ENCODE data around the gene PIM1.
A peak's percentile ranks its signal among the peaks of the same experiment; 100 is the strongest.
"Not testable (repeated sequence)": the region's sequence is repeated elsewhere in the genome, so short reads cannot be mapped to it uniquely, and the experiment has no call there.

The PIM1 gene

DNA sequence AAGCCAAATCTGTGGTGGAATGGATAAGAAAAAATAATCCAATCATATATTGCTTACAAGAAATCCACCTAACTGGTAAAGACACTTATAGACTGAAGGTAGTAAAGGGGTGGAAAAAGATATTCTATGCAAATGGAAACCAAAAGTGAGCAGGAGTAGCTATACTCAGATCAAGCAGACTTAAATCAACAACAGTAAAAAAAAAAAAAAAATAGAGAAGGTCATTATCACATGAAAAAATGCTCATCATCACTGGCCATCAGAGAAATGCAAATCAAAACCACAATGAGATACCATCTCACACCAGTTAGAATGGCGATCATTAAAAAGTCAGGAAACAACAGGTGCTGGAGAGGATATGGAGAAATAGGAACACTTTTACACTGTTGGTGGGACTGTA, 24.9 kb downstream of the PIM1 start:
- not testable (repeated sequence) for DNase-seq

DNA sequence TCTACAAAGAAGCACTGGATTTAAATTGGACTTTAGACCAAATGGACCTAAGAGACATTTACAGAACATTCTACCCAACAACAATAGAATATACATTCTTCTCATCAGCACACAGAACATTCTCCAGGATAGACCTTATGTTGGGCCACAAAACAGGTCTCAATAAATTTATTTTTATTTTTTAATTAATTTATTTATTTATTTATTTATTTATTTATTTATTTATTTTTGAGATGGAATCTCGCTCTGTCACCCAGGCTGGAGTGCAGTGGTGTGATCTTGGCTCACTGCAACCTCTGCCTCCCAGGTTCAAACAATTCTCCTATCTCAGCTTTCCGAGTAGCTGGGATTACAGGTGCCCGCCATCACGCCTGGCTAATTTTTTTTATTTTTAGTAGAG, 26.5 kb downstream of the PIM1 start:
- not testable (repeated sequence) for DNase-seq

DNA sequence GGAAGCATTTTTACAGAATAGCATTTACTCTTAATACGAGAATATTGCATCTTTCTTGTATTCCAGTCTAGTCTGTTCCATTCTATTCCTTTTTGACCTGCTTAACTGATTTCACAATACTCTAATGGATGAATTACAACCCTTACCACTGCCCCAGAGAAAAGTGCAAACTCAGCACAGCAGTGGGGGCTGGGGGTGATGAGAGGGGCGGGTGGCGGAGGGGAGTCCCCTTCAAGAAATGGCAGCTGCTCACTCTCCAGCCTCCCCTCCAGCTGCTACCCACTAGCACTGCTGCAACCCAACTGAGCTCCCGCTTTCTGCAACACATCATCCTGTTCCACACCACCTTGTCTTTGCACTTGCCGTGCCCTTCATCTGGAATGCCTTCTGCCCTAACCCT, 30.1 kb downstream of the PIM1 start:
- no peak for DNase-seq

DNA sequence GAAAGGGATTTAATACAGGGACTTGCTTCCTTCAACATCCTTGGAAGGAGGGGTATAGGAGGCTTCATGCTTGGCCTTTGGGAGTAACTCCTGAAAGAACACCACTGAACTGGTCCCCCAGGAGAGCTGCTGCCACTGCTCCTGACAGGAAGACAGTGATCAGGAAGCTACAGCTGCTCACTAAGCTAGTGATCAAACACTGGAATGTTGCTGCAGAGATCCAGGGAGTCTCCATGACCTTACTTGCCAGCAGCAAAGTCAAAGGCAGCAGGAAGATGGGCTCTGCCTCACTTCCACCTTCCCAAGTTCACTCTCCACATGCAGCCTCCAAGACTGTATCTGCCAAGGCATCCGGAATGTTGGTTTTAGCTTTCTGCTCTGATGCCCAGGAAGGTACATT, 31.8 kb downstream of the PIM1 start:
- DNase-seq: no peak

DNA sequence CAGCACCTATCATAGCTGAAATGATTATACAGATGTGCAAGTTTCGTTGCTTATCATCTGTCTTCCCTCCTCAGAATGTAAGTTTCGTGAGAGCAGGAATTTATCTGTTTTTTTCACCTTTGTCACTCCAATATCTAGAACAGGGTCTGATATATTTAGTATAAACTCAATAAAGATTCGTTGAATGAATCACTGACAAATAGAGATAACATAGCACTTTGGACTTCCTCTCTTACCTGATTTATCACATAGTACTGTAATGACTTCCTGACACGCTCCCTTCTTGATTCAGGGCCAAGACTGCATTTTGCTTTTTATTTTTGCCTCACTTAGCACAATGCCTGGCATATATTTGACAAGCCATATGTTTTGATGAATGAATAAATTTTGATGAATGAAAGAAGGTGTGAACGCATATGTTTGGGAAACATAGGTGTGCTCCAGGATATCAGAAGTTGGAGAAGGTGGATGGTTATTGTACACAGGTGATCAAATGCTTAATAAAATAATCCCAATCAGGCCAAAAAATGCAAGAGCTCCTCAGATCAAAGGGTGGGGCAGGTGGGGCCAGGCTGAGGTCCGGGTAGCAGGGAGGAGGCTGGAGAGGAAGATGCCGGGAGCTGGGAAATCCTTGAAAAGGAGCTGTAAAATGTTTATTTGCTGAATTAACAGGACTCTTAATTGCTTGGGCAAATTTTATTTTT, 33.0 kb downstream of the PIM1 start:
- no peak for DNase-seq

DNA sequence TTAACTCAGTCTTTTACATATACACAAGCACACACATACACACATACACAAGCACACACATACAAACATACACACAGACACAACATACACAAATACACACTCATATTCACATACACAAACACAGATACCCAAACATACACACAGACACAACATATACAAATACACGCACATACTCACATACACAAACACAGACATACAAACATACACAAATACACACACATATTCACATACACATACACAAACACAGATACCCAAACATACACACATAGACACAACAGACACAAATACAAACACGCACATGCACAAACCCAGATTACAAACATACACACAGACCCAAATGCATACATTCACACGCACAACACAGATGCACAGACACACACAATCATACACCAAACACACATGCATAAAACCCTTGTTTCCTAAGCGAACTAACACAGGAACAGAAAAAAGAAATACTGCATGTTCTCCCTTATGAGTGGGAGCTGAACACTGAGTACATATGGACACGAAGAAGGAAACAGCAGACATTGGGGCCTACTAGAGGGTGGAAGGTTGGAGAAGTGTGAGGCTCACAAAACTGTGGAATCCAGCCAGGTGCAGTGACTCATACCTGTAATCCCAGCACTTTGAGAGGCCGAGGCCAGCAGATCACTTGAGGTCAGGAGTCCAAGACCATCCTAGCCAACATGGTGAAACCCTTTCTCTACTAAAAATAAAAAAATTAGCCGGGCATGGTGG, 34.2 kb downstream of the PIM1 start:
- DNase-seq: no peak

DNA sequence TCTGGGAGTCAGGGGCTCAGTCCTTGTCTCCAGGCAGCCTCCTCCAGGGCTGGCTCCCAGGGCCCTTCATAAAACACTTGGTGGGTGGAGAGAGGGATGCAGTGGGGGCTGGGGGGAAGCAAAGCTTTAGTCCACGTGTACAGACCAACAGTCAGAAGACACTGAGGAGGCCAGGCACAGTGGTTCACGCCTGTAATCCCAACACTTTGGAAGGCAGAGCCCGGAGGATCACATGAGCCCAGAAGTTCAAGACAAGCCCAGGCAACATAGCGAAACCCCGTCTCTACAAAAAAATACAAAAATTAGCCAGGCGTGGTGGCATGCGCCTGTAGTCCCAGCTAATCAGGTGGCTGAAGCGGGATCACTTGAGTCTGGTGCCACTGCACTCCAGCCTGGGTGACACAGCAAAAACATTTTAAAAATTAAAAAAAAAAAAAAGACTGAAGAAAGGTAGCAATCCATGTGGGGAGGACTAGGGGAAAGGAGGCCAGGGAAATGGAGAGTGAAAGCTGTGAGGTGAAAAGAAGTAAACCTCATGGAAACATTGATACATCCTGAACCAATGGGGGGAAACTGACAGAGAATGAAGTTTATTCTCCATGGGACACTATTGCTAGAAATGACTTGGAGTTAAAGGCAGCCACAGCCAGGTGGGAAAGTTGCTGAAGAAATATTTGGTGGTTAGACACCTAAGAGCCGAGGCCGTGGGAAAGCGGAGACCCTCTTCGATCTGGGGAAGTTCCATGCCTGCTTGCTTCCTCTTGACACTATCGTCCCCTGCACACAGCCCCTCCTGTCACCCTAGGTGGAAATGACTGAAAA, 35.4 kb downstream of the PIM1 start:
- no peak for DNase-seq

DNA sequence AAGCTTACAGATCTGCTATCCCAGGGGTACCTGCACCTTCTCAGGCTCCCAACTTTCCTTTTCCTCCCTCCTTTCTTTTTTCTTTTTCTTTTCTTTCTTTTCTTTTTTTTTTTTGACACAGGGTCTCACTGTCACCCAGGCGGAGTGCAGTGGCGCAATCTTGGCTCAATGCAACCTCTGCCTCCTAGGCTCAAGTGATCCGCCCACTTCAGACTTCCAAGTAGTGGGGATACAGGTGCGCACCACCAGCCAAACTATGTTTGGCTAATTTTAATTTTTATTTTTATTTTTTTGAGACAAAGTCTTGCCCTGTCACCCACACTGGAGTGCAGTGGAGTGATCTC, 36.0 kb downstream of the PIM1 start:
- no peak for DNase-seq

DNA sequence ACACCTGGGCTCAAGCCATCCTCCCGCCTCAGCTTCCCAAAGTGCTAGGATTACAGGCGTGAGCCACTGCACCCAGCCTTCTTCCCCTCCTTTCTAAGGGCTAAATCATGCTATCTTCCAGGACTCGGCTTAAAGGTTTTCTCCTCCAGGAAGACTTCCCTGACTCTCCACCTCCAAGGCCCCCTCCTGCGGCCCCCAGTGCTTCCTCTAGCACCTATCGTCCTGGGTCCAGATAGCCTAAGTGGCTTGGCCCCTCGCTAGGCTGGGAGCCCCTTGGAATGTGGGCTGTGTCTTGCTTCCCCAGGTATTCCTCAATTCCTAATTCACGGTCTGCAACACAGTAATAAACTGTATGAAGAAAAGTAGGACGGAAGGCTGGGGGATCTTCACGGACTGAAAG, 36.7 kb downstream of the PIM1 start:
- DNase-seq: no peak

DNA sequence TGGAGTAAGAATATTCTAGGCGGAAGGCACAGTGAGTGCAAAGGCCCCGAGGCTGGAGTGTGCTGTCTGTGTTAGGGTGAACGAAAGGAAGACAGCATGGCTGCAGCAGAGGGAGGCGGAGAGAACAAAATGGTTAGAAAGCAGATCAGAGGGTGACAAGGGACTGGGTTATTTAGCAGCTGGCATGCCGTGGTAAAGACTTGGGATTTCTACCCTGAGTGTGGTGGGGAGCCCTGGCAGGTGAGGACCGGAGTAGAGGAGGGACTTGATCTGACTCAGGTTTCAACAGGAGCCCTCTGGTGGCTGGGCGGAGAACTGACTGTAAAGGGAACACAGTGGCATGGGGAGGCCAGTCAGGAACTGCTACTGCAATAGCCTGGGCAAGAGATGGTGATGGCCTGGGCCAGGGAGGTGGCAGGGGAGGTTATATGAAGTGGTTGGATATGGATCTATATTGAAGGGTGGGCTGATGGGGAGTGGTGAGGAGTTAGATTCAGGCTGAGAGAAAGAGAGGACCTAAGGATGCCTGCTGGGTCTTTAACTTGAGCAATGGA, 38.0 kb downstream of the PIM1 start:
- DNase-seq: peak; percentile 19

DNA sequence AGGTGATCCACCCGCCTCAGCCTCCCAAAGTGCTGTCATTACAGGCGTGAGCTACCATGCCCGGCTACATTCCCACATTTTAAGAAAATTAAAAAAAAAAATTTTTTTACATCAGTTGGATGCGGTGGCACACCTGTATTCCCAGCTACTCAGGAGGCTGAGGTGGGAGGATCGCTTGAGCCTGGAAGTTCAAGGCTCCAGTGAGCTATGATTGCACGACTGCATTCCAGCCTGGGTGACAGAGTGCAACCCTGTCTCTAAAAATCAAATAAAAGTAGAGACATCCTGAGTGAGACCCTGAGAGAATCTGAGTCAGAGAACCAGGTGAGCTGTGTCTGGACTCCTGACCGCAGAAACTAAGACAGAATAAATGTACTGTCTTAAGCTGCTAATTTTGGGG, 38.8 kb downstream of the PIM1 start:
- DNase-seq: no peak

DNA sequence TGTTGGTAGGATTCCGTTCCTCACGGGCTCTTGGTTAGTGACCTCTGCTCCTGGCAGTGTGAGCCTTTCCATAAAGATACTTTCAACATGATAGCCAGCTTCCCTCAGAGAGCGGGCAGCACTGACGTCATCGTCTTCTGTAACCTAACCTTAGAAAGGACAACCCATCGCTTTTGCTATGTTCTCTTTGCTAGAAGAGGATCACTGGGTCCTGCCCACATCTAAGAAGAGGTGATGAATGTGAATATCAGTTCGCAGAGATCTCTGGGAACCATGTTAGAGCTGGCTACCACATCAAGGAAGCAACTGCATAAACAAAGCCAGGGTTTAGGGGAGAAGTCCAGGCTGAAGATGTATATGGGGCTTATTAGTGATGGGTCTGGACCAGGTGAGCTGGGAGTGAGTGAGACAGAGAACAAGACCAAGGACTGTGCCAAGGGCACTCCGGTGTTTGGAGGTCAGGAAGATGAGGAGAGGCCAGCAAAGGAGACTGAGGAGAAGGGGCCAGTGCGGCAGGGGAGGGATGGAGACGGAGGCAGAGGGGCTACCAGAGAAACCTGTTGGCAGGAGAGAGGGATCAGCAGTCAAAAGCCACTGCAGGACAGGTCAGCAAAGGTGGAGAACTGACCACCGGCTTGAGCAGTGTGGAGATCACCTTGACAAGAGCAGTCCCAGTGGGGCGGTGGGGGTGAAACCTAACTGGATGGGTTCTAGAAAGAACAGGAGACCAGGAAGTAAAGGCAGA, 39.7 kb downstream of the PIM1 start:
- no peak for DNase-seq

DNA sequence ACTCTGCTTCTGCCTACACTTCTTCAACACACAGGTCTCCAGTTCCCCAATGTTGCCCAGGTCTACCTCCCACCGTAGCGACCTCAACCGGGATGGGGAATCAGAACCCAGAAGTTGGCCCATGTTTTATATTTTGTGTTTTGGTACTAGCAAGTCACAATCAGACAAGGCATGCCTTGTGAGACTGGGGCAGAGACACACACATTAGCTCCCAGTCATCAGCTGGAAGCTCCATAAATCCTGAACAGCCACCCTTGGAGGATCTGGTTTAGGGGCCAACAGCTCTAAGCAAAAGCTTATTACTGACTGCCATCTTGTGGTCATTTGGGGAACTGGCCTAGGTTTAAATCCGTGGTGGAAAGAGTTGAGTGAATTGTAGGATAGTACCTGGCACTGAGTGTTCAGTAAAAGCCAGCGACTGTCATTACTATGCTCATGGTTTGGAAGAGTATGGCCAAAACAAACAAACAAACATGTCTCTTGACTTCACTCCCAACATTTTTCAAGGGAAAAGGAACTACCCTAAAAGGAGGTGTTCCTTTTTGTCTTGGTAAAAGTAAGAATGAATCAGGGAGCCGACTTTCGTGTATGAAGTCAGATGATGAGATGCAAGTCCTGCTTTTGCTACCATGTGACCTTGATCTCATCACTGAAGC, 40.5 kb downstream of the PIM1 start:
- peak; percentile 54 for DNase-seq

DNA sequence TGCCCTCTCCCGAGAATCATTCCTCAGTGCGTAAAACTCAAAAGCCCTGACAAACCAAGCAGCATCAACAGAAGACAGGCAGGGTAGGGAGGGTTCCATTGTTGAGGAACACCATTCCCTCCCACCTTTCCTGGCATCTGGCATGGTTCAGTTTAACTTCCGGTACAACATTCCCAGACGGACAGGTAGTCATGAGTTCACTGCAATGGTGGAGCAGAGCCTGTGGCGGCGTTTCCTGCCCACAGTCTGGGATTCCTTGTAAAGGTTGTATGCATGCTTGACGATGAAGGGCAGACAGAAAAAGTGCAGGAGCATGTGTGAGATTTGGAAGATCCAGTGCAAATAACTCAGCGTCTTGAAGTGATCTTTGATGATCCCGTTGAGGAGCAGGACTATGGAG, 42.3 kb downstream of the PIM1 start:
- no peak for DNase-seq

DNA sequence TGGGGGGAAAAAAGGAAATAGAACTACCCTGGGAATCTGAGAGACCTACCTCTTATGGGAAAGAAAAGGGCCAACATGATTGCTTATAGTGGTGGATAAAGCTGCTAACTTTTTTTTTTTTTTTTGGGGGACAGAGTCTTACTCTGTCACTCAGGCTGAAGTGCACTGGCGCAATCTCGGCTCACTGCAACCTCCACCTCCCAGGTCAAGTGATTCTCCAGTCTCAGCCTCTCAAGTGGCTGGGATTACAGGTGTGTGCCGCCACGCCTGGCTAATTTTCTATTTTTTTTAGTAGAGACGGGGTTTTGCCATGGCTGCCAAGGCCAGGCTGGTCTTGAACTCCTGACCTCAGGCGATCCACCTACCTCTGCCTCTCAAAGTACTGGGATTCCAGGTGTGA, 48.1 kb downstream of the PIM1 start:
- no peak for DNase-seq

DNA sequence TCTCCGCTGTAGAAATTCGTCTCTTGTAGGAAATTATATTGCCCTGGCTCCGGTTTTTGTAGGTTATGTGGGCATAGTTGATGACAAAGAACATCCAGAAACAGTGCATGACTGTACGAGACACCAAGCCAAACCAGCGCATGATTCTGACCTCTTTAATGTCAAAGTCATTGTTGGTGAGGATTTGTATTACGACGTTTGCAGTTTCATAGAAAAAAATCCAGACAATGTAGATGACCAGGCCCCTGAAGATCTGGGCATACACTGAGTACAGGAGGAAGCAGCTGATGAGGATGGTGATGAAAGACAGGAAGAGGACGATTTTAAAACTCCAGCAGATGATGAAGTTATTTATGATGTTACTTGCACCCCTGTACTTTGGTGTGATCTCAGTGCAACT, 48.6 kb downstream of the PIM1 start:
- no peak for DNase-seq

DNA sequence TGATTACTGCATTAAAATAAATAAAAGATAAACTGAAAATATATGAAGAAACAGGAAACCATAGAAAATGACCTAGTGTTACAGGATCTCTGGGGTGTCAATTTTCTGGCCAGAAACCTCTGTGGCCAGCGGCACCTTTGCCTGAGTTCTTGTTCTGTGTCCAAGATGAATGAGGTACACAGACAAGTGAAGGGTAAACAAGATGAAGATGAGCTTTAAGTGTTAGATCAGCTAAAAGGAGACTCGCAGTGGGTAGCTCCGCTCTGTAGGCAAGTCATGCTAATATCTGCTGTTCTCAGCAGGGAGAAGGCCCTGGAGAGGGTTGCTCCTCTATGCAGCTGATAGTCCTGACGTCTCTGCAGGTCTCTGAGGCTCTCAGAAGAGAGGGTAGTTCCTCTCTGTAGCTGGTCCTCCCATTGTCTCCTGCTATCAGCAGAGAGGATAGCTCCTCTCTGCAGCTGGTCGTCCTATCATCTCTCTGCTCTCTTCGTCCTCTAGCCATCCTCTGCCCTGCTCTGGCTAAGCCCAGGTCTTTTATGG, 51.7 kb downstream of the PIM1 start:
- no peak for DNase-seq

DNA sequence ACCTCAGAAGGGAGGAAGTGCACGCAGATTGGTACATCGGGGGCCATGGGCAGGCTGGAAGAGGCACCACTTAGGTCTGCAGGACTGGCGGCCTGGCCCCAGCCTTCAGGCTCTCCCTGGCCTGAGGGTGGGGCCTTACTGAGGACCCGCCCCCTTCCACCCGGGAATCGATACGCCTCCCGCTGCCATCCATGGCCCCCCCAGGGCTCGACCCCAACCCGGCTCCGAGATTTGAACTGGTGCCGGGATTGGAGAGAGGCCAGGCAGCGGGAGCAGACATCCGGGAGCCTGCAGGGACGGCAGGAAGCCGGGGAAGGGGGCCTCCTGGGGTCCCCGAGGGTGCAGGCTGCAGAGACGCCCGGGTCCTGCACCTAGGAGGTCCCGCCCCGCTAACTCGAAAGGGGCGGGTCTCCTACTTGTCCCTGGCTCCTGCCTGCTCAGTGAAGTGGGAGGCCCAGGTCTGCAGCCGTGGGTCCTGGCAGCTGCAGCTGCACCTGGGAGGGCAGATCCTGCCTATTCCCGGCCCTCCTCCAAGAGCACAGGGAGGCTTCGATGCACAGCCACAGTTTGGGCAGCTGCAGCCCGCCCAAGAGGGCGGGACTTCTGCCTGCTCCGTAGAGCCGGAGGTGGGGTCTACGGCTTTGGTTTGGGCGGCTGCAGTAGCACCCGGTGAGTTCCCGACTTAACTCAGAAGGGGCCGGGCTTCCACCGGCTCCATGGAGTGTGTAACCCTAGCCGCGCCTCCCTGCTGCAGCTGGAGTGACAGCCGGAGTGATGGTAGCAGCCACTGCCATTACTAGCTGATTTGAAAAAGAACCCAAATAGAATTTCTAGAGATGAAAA, 52.4 kb downstream of the PIM1 start:
- DNase-seq: peak; percentile 94

DNA sequence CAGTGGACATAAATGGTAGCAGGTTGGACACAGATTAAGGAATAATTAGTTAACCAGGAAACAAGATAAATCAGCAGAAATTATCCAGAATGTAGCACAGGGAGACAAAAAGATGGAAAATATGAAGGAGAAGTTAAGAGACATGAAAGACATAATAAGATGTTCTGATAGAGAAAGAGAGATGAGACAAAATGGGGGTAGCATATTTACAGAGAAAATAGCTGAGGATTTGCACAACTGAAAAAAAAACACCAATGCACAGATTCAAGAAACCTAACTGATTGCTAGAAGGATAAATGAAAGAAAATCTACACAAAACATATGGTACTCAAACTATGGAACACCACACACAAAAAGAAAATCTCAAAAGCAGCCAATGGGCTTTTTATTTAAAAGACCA, 53.0 kb downstream of the PIM1 start:
- no peak for DNase-seq
